GM21529 (cell line): ENCODE data around the gene GAP43.
"Not testable (repeated sequence)": the region's sequence is repeated elsewhere in the genome, so short reads cannot be mapped to it uniquely, and the experiment has no call there.

Experiments
- ATAC-seq: cut with Tn5 transposase; IDR thresholded peaks from one replicate; pipeline ENCODE4 v1.9.1; 2021; ENCODE audit not compliant: unreplicated experiment

Gene GAP43

GRCh38 chr3:115752978-115753377, 129.7 kb downstream of the GAP43 start:
- not testable (repeated sequence) for ATAC-seq

GRCh38 chr3:115758076-115758763, 134.9 kb downstream of the GAP43 start:
- ATAC-seq, result no peak

GRCh38 chr3:115760716-115761115, 137.4 kb downstream of the GAP43 start:
- no peak for ATAC-seq

GRCh38 chr3:115761927-115762305, 138.6 kb downstream of the GAP43 start:
- ATAC-seq, result no peak

GRCh38 chr3:115766587-115767482, 143.5 kb downstream of the GAP43 start:
- no peak for ATAC-seq

- no peak for ATAC-seq
Observed at GRCh38 chr3:115768661-115769060, 145.4 kb downstream of the GAP43 start.
